DMS114 treated with DMSO at 0.1 percent for 48 hours (cell line): Measurements from ENCODE around the gene LDLRAD3.

ENCODE experiments used
- DNase-seq: peaks from one replicate; lab custom pipeline; 2025; ENCODE audit not compliant: unreplicated experiment; lab: John Stamatoyannopoulos, UW

The LDLRAD3 gene

GRCh38 chr11:36095716-36096115 lies 151.9 kb downstream of the LDLRAD3 start:
- no peak for DNase-seq

GRCh38 chr11:36097219-36097650 lies 153.4 kb downstream of the LDLRAD3 start:
- DNase-seq: no peak

- DNase-seq: no peak
These were observed 154.2 kb downstream of the LDLRAD3 start for GRCh38 chr11:36098087-36098486.

GRCh38 chr11:36098853-36099375 lies 155.1 kb downstream of the LDLRAD3 start:
- DNase-seq: no peak

- no peak for DNase-seq
These were observed 157.6 kb downstream of the LDLRAD3 start for GRCh38 chr11:36101466-36101865.

DNA sequence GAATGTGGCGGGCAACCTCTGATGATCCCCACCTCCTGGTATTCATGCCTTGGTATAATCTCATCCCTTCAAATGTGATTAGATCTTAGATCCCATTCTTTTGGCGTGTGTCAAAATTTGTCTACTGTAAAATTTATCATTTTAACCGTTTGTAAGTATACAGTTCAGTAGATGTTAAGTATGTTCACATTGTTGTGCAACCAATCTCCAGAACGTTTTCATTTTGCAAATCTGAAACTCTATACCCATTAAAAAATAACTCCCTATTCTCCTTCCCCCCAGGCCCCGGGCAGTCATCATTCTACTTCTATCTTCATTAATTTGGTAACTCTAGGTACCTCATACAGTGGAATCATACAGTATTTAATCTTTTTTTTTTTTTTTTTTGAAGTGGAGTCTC lies 159.0 kb downstream of the LDLRAD3 start:
- no peak for DNase-seq

DNA sequence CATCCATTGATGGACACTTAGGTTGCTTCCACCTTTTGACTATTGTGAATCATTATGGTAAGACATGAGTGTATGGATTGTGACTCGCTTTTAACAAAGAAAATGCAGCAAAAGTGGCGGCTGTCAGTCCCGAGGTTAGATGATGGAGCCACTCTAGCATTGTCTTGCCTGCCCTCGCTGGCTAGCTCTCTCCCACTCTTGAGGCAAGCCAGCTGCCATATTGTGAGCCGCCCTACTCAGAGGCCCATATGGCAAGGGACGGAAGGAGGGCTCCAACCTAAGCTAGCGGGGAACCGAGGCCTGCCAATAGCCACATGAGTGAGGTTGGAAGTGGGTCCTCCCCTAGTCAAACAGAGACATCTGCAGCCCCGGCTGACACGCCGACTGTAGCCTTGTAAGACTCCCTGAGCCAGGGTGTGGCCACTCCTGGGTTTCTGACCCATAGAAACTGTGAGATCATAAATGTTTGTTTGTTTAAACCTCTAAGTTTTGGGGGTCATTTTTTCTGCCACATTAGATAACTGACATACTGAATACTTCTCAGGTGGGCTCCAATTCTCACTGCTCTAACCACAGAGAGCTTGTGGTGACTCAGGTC lies 160.2 kb downstream of the LDLRAD3 start:
- DNase-seq: no peak

GRCh38 chr11:36104660-36104992 lies 160.8 kb downstream of the LDLRAD3 start:
- DNase-seq: no peak

DNA sequence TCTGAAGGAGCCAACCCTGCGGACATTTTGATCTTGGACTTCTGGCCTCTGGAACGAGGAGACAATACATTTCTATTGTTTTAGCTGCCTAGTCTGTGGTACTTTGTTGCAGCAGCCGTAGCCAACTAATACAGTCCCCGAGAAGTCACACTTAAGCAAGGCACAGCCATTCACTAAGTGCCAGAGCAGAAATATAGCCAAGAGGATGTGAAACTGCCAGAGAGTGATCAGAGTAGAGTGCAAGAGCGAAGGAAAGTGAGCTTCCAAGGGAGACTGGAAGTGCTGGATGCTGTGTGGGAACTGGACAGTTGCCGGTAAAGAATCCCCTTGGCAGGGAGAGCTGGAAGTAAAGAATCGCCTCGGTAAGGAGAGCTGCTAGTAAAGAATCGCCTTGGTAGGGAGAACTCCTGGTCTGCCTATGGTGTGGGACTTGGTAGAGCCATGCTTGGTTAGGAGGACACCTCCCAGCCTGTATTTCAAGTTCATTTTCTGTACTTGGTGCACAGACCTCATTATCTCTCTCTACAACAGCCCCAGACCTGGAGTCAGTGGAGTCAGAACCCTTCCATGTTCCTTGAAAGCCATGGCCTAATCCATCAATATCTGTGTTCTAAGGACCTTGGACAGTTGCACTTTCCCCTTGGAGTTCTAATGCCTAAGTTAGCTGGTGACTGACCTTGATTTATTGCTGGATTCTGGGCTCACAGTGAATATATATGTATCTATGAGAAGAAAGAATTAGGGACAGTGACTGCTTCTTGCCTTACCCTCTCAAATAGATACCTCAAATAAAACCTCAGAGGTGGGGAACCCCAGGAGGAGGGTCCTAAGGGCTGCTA lies 162.1 kb downstream of the LDLRAD3 start:
- DNase-seq: no peak

GRCh38 chr11:36107547-36107946 lies 163.7 kb downstream of the LDLRAD3 start:
- no peak for DNase-seq

DNA sequence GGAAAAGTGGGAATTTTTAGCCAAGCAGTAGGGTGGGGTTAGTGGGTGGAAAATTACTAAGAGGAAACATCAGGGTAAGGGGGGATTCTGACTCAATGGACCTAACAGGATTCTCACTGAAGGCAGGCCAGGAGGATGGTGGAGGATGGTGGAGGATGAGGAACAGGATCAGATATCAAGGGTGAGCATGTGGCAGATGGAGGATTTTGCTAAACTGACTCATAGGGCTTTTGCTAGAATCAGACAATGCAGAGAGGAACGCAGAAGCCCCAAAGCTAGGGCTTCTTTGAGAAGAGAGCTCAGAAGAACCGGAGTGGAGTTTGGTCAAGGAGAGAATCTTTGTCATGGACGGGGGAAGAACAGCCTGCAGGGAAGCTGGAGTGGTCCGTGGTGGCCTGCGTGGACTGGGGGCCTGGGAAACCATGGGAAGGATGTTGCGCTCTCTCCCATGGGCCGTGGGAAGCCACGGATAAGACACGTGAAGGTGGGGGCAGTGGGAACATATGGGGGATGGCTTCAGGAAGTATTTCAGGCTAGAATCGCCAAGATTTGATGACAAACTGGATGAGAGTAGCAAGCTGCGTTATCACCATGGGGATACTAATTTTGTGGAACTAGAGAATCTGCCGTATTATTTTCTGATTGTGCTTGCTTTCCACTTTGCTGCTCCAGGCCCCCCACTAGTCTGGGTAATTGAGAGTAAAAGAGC lies 165.2 kb downstream of the LDLRAD3 start:
- no peak for DNase-seq

GRCh38 chr11:36109590-36109849 lies 165.7 kb downstream of the LDLRAD3 start:
- no peak for DNase-seq

DNA sequence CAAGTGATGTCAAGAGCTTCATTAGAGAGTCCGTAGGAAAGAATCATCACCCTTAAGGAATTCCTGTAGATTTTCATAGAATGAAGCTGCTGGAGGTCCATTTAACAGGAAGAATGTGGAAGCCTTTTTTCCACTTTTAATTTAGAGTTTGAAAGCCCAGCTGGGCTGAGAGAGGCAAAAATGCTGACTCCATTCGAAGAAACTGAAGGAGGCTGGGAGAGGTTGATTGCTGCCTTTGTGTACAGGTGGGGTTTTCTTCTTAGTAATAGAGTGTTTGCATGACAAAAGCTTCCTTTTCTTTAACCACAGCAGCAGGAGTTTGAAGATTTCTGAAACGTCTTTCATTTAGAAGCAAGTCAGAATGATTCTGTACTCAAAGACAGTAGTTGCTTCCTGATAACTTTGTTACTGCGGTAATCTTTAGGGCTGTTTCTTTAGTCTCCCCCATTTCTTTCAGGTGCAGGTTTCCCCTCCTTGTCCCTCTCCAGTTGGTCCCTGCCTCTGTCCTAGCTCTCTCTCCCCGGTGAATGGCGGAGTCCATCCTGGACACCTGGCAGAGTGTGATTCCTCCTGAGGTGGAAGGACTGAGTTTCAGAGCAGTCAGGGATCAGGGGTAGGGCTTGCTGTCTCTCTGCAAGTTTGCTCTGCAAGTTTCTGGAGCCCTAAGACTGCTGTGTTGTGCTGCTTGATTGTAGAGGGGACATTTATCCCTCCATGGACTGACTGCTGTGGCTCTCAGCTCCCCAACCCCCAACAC lies 166.2 kb downstream of the LDLRAD3 start:
- DNase-seq: no peak

DNA sequence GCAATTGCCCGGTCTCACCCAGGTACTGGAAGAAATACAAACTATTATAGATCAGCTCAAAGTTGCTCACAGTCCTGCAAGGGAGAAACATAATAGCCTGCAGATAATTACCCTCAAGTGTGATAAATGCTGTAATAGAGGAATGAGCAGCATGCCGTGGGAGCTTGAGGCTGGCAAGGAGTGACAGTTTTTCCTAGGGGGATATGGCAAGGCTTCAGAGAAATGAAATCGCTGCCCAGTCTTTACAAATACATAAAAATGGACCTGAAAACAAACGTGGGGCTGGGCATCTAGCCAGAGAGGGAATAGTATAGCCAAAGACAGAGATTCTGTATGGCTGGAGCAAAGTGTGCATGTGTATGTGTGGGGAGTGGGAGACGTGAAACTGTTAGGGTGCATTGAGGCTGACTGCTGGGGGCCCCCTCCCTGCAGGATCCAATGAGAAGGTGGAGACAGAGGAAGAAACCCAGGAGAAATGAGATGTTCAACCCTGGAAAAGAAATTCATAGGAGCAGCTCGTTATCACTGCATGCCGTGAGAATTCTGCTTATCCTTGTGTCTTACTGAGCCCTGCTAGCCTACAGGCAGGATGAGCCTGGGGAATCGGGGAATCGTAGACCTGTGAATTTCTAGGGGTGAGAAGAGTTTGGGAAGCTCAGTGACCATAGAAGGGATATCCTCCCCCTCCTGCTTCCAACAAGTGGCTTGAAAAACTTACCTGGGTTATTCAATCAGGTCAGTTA lies 167.0 kb downstream of the LDLRAD3 start:
- no peak for DNase-seq

DNA sequence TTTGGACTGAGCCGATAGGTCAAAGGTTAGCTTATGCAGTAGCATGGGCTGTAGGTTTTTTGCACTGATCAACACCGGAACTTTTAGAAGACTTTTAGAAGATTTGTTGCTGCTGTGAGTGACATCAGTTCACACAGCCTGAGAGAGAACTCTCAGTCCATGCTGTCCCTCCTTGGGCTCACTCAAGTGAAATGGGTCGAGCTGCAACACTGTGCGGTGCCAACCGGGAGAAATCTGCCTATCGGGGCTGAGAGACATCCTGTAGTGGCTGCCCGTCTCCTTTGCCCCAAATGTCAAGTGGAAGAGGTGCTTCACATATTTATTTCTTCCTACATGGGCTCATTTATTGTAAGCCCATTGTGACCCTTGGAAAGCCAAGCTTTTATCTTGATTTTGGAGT lies 170.2 kb downstream of the LDLRAD3 start:
- no peak for DNase-seq

DNA sequence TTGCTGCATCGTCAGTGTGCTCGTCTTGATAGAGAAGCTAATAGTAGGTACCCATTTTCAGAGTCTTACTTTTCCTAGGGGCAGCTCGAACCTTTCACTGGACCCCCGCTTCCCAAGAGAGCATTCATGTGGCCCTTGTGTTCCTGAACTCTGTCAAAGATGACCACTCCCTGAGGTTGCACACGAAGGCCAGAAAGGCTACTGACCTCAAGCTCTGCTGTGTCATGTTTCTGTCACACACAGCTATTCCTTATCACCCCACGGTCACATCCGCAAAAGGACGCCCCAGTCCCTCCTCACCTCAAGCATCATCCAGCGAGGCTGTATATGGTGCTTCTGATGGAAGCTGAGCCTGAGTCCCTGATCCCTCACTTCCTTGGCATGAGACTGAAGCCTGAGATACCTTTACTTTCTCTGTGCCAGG lies 171.5 kb downstream of the LDLRAD3 start:
- no peak for DNase-seq

DNA sequence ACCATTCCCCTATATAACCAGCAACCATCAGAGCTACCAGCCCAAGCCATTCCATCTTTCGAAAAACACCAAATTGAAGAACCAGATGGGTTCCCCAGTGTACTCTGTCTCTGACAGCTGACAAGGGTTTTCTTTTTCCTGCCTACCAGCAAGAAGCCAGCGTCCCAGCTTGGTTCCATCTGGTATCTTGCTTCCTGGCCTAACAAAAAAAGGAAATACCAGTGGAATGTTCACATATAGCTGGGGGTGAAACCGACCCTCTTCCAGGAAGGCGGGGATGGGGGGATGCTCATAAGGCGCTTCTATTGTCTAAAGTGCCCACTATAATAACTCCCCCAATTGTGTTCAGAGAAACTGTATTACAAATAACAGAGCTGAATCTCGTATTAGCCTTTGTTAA lies 172.3 kb downstream of the LDLRAD3 start:
- no peak for DNase-seq

DNA sequence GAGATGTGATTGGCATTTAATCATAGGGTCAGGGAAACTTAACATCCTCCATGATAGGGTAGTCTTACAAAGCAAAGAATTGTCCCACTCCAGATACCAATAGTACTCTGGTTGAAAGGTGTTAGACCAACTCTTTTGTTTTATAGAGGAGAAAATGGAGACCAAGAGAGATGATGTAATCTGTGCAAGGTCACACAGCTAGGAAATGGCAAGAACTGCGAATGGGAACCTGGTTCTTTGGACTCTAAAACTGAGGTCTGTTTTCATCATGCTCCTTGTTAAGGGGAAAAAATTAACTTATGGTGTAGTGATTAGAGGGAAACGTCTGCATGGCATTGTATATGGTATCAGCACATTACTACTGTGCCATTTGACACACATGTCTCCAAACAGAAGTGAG lies 174.2 kb downstream of the LDLRAD3 start:
- no peak for DNase-seq

DNA sequence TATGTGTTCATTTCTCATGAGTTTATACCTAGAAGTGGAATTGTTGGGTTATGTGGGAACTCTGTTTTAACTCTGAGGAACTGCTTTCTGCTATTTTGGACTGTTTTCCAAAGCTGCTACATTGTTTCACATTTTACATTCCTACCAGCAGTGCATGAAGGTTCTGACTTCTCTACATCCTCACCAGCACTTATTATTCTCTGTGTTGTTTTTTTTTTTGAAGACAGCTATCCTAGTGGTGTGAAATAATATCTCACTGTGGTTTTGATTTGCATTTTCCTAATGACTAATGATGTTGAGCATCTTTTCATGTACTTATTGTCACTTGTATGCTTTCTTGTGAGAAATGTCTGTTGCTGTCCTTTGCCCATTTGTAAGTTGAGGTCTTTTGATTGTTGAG lies 175.4 kb downstream of the LDLRAD3 start:
- DNase-seq: no peak

GRCh38 chr11:36121054-36121453 lies 177.2 kb downstream of the LDLRAD3 start:
- DNase-seq: no peak

GRCh38 chr11:36122671-36123070 lies 178.8 kb downstream of the LDLRAD3 start:
- DNase-seq: no peak
